Non-pigmented ciliary epithelial cell (primary cell): ENCODE data around the gene VPS50.
"Not testable (repeated sequence)": the region's sequence is repeated elsewhere in the genome, so short reads cannot be mapped to it uniquely, and the experiment has no call there.

ENCODE experiments used
- DNase-seq: peaks from one replicate; pipeline ENCODE4 v3.0.0-alpha.2; 2010; ENCODE audit warnings: low read depth

Gene VPS50

GRCh38 chr7:93337052-93337451, 104.9 kb downstream of the VPS50 start:
- DNase-seq = no peak

- DNase-seq = not testable (repeated sequence)
Observed at GRCh38 chr7:93342178-93342577, 110.0 kb downstream of the VPS50 start.

GRCh38 chr7:93350338-93350737, 118.2 kb downstream of the VPS50 start:
- no peak for DNase-seq

GRCh38 chr7:93352881-93353280, 120.7 kb downstream of the VPS50 start:
- DNase-seq = no peak

GRCh38 chr7:93354815-93355214, 122.6 kb downstream of the VPS50 start:
- no peak for DNase-seq

GRCh38 chr7:93359520-93360198, 127.5 kb downstream of the VPS50 start:
- no peak for DNase-seq

- DNase-seq = no peak
Observed at GRCh38 chr7:93361853-93362252, 129.7 kb downstream of the VPS50 start.

- no peak for DNase-seq
Observed at GRCh38 chr7:93364806-93365205, 132.6 kb downstream of the VPS50 start.

GRCh38 chr7:93365341-93365740, 133.2 kb downstream of the VPS50 start:
- DNase-seq = no peak

- no peak for DNase-seq
Observed at GRCh38 chr7:93366816-93367215, 134.7 kb downstream of the VPS50 start.

GRCh38 chr7:93367254-93367653, 135.1 kb downstream of the VPS50 start:
- DNase-seq = no peak

- not testable (repeated sequence) for DNase-seq
Observed at GRCh38 chr7:93370937-93371336, 138.8 kb downstream of the VPS50 start.

GRCh38 chr7:93373537-93373936, 141.4 kb downstream of the VPS50 start:
- no peak for DNase-seq

- DNase-seq = peak; percentile 13
Observed at GRCh38 chr7:93374345-93374940, 142.3 kb downstream of the VPS50 start.

GRCh38 chr7:93375603-93376002, 143.4 kb downstream of the VPS50 start:
- no peak for DNase-seq

- DNase-seq = no peak
Observed at GRCh38 chr7:93378131-93378760, 146.1 kb downstream of the VPS50 start.

GRCh38 chr7:93382362-93382761, 150.2 kb downstream of the VPS50 start:
- no peak for DNase-seq

GRCh38 chr7:93390660-93391059, 158.5 kb downstream of the VPS50 start:
- no peak for DNase-seq

- DNase-seq = no peak
Observed at GRCh38 chr7:93392984-93393383, 160.8 kb downstream of the VPS50 start.

- DNase-seq = no peak
Observed at GRCh38 chr7:93399642-93400041, 167.5 kb downstream of the VPS50 start.

- no peak for DNase-seq
Observed at GRCh38 chr7:93402944-93403343, 170.8 kb downstream of the VPS50 start.

- no peak for DNase-seq
Observed at GRCh38 chr7:93407239-93407638, 175.1 kb downstream of the VPS50 start.

- DNase-seq = no peak
Observed at GRCh38 chr7:93409324-93409723, 177.2 kb downstream of the VPS50 start.
